OCI-LY7 (cell line): ENCODE measurements around the gene PTPN21. TPM values are rescaled to one million over a fixed set of nuclear protein-coding genes. Genes with fewer than 3 reads are reported as not detected.

Source experiments
- BruUV-seq: library from RNA; stranded (reverse); fragments of 400-500 nt; replicated peaks from 2 replicates; lab custom pipeline; 2021; lab: Mats Ljungman, UMichigan
- CTCF ChIA-PET: fragments of 300-600 bp; sonication (Branson Sonifier 250); formaldehyde crosslinking; loops from one replicate; lab custom pipeline; 2022; ENCODE audit warnings: antibody characterized with exemption; ENCODE audit not compliant: unreplicated experiment; lab: Charles Lee
- POLR2A ChIA-PET: fragments of 300-600 bp; sonication (Branson Sonifier 250); formaldehyde crosslinking; loops from one replicate; lab custom pipeline; 2022; ENCODE audit warnings: antibody characterized with exemption; lab: Charles Lee
- DNase-seq: peaks from one replicate; pipeline ENCODE4 v3.0.0-alpha.2; 2015; ENCODE audit warnings: low spot score
- H2AFZ ChIP-seq: fragments of 200-600 bp; sonication (generic), shearing (Covaris generic); 2 replicates; pipeline ENCODE4 v1.6.1; 2014; ENCODE audit warnings: mild to moderate bottlenecking, antibody characterized with exemption, low read length, moderate library complexity
- H3K27ac ChIP-seq: fragments of 200-600 bp; sonication (generic); 2 replicates; pipeline ENCODE4 v1.5.1; 2014; ENCODE audit warnings: mixed run types, low read depth, mild to moderate bottlenecking, moderate library complexity, low read length, inconsistent platforms; ENCODE audit not compliant: poor library complexity, severe bottlenecking
- H3K36me3 ChIP-seq: fragments of 200-600 bp; sonication (generic); 2 replicates; pipeline ENCODE4 v1.6.1; 2014; ENCODE audit warnings: mild to moderate bottlenecking, antibody characterized with exemption, low read length, moderate library complexity, mixed read lengths; ENCODE audit not compliant: insufficient read depth
- H3K4me1 ChIP-seq: fragments of 200-600 bp; sonication (generic); 2 replicates; pipeline ENCODE4 v1.5.1; 2014; ENCODE audit warnings: mild to moderate bottlenecking, low read length; ENCODE audit not compliant: insufficient read depth, poor library complexity, severe bottlenecking
- H3K4me2 ChIP-seq: fragments of 200-600 bp; sonication (generic); 2 replicates; pipeline ENCODE4 v1.6.1; 2014; ENCODE audit warnings: mild to moderate bottlenecking, low read length
- H3K4me3 ChIP-seq: fragments of 200-600 bp; sonication (generic); 2 replicates; pipeline ENCODE4 v1.5.1; 2014; ENCODE audit warnings: mild to moderate bottlenecking, low read depth, low read length; ENCODE audit not compliant: poor library complexity, severe bottlenecking
- H3K79me2 ChIP-seq: fragments of 200-600 bp; sonication (generic); 2 replicates; pipeline ENCODE4 v1.6.1; 2016; ENCODE audit warnings: low read depth, mild to moderate bottlenecking, low read length, moderate library complexity, mixed read lengths; ENCODE audit not compliant: insufficient read depth
- H3K9me2 ChIP-seq: fragments of 200-600 bp; sonication (generic); 2 replicates; pipeline ENCODE4 v1.6.1; 2016; ENCODE audit warnings: mild to moderate bottlenecking, low read length, mixed read lengths; ENCODE audit not compliant: insufficient read depth
- H3K9me3 ChIP-seq: fragments of 200-600 bp; sonication (generic); 2 replicates; pipeline ENCODE4 v1.6.1; 2014; ENCODE audit warnings: mild to moderate bottlenecking, mixed run types, low read length, mixed read lengths
- H4K20me1 ChIP-seq: fragments of 200-600 bp; sonication (generic); 2 replicates; pipeline ENCODE4 v1.6.1; 2014; ENCODE audit warnings: mild to moderate bottlenecking, antibody characterized with exemption, low read length, moderate library complexity, mixed read lengths; ENCODE audit not compliant: insufficient read depth
- EZH2phosphoT487 ChIP-seq: fragments of 200-600 bp; sonication (generic); IDR thresholded peaks from 2 replicates; pipeline ENCODE4 v1.6.1; 2018; ENCODE audit warnings: low read depth, borderline replicate concordance, mild to moderate bottlenecking, mixed run types, antibody characterized with exemption, low read length, moderate library complexity, mixed read lengths
- intact Hi-C: fragments of 100-400 bp; cut with micrococcal nuclease; formaldehyde crosslinking; loops from one replicate; pipeline ENCODE4 v1.10.0; 2022; ENCODE audit not compliant: unreplicated experiment
- total RNA-seq, 2 experiments: library from RNA; depleted of rRNA in 1 of 2; stranded (reverse); fragments of >200 nt in 1 of 2; shearing (Covaris generic) in 1 of 2; gene quantifications; 2 replicates each; pipeline ENCODE4 v1.2.3, GENCODE V29; 2014 to 2022
- TF ChIP-seq, protein P1 (sequence below): fragments of 200-600 bp; sonication (generic); conservative IDR thresholded peaks from 2 replicates; pipeline ENCODE4 v1.5.1; 2014; ENCODE audit warnings: mild to moderate bottlenecking, antibody characterized with exemption, low read length, moderate library complexity, mixed read lengths

Gene PTPN21
- total RNA-seq, 2 experiments from 2014 or later, result not detected

- Histone ChIP-seq H3K9me3 (no peaks in the 10 kb centered on the region), H3K9me2 (no peaks in the 10 kb centered on the region), H4K20me1 (no peaks in the 10 kb centered on the region), H2AFZ (no peak overlapping the region), H3K79me2 (no peaks in the 10 kb centered on the region), H3K4me2 (no peak overlapping the region), H3K4me1 (no peaks in the 10 kb centered on the region), H3K4me3 (no peak overlapping the region), H3K27ac (no peak overlapping the region), H3K36me3 (no peaks in the 10 kb centered on the region)
- intact Hi-C loops, result no loop called here
- no TSS peak for BruUV-seq
- ChIA-PET POLR2A (no interaction called here), CTCF (no interaction called here)
- TF ChIP-seq, protein P1, sequence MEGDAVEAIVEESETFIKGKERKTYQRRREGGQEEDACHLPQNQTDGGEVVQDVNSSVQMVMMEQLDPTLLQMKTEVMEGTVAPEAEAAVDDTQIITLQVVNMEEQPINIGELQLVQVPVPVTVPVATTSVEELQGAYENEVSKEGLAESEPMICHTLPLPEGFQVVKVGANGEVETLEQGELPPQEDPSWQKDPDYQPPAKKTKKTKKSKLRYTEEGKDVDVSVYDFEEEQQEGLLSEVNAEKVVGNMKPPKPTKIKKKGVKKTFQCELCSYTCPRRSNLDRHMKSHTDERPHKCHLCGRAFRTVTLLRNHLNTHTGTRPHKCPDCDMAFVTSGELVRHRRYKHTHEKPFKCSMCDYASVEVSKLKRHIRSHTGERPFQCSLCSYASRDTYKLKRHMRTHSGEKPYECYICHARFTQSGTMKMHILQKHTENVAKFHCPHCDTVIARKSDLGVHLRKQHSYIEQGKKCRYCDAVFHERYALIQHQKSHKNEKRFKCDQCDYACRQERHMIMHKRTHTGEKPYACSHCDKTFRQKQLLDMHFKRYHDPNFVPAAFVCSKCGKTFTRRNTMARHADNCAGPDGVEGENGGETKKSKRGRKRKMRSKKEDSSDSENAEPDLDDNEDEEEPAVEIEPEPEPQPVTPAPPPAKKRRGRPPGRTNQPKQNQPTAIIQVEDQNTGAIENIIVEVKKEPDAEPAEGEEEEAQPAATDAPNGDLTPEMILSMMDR, result no peak
- no peak for TF ChIP-seq EZH2phosphoT487
- no peak for DNase-seq
Measured at GRCh38 chr14:88424573-88424972, 130.2 kb downstream of the PTPN21 start.

GRCh38 chr14:88422919-88423650, 131.7 kb downstream of the PTPN21 start:
- H3K4me3 ChIP-seq, result no peak overlapping the region
- no peaks in the 10 kb centered on the region for H3K36me3 ChIP-seq
- POLR2A ChIA-PET, result no interaction called here
- H4K20me1 ChIP-seq, result no peaks in the 10 kb centered on the region
- BruUV-seq, result no TSS peak
- no peaks in the 10 kb centered on the region for H3K79me2 ChIP-seq
- no peak overlapping the region for H3K27ac ChIP-seq
- CTCF ChIA-PET, result no interaction called here
- no peak for DNase-seq
- TF ChIP-seq, protein P1, result no peak
- TF ChIP-seq EZH2phosphoT487, result no peak
- H3K4me1 ChIP-seq, result no peaks in the 10 kb centered on the region
- no peaks in the 10 kb centered on the region for H3K9me2 ChIP-seq
- H3K4me2 ChIP-seq, result no peak overlapping the region
- intact Hi-C loops, result no loop called here
- H2AFZ ChIP-seq, result no peak overlapping the region
- no peaks in the 10 kb centered on the region for H3K9me3 ChIP-seq

GRCh38 chr14:88422047-88422446, 132.8 kb downstream of the PTPN21 start:
- no peak for DNase-seq
- Histone ChIP-seq H3K9me2 (no peaks in the 10 kb centered on the region), H4K20me1 (no peaks in the 10 kb centered on the region), H3K4me2 (no peak overlapping the region), H3K36me3 (no peaks in the 10 kb centered on the region), H3K27ac (no peak overlapping the region), H2AFZ (no peak overlapping the region), H3K4me3 (no peak overlapping the region), H3K9me3 (no peaks in the 10 kb centered on the region), H3K4me1 (no peaks in the 10 kb centered on the region), H3K79me2 (no peaks in the 10 kb centered on the region)
- intact Hi-C loops, result no loop called here
- TF ChIP-seq, protein P1, result no peak
- TF ChIP-seq EZH2phosphoT487, result no peak
- no TSS peak for BruUV-seq
- ChIA-PET CTCF (no interaction called here), POLR2A (interaction anchor here (0.7 kb wide), 1 partner anchor 19 kb away, joined by 3 read pairs; no protein-coding TSS in a partner anchor)
